HT1080 (cell line): ENCODE measurements around the gene FOXN1. TPM values are rescaled to one million over a fixed set of nuclear protein-coding genes. Genes with fewer than 3 reads are reported as not detected.

Source experiments
- DNase-seq: peaks from one replicate; pipeline ENCODE4 v3.0.0-alpha.2; 2015; ENCODE audit warnings: low read depth
- total RNA-seq: library from RNA; depleted of rRNA; stranded (reverse); fragments of >200 nt; shearing (Covaris generic); gene quantifications from 2 replicates; pipeline ENCODE4 v1.2.3, GENCODE V29; 2014

Gene FOXN1
- total RNA-seq, 1 experiment from 2014 or later, result not detected

DNA sequence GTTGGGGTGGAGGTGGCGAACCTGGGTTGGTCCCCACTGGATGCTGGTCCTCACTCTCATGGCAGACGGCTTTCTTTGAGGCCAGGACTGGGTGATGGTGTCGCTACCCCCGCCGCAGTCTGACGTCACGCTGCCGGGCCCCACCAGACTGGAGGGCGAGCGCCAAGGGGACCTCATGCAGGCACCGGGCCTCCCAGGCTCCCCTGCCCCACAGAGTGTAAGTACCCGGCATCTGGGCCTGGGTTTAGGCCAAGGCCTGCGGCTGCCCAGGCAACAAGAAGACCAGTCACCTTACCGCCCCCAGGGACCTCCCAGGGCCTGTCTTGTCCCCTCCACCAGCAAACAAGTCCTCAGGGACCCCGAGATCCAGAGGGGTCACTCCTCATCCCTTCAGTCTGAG lies 17.7 kb downstream of the FOXN1 start:
- DNase-seq, result no peak

DNA sequence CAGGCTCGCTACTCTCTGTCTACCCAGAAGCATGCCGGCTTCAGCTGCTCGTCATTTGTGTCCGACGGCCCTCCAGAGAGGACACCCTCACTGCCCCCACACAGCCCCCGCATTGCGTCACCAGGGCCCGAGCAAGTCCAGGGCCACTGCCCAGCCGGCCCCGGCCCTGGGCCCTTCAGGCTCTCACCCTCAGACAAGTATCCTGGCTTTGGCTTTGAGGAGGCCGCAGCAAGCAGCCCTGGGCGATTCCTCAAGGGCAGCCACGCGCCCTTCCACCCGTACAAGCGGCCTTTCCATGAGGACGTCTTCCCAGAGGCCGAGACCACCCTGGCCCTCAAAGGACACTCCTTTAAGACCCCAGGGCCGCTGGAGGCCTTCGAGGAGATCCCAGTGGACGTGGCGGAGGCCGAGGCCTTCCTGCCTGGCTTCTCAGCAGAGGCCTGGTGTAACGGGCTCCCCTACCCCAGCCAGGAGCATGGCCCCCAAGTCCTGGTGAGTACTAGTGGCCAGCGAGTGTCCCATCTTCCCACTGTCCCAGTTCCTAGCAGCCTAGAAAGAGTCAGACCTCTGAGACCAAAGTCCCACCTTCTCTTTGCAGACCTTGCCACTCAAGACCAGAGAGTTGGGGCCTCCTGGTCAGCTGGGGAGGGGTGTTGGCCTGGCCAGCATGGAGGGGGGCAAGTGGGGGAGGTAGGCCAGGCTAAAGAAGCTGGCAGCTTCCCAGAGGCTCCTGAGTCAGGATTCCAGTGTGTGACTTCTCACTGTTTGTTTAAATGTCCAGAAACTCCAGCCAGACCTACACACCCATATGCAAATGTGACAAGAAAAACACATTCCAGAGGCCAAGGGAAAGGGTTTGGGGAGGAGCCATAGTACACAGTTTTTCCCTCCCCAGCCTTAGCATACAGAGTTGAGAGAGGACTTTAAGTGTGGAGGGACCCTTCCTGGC lies 18.6 kb downstream of the FOXN1 start:
- DNase-seq, result peak; percentile 25

DNA sequence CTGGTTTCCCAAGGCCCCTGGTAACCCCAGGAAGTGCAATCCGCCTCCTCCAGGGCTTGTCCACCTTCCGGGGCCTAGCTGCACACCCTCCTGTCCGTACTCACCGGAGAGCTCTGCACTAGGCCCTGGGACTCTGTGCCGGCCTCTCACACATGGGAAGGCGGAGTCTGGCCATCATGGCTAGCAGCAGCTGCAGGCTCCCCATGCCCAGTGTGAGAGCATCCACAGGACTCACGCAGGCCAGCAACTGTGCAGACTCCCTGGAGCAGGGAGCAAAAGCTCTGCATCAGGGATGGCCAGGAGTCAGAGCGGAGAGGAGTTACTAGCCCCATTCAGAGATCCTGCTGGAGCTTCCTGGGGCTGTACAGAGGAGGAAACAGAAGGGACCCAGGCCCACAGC lies 20.2 kb downstream of the FOXN1 start:
- no peak for DNase-seq

DNA sequence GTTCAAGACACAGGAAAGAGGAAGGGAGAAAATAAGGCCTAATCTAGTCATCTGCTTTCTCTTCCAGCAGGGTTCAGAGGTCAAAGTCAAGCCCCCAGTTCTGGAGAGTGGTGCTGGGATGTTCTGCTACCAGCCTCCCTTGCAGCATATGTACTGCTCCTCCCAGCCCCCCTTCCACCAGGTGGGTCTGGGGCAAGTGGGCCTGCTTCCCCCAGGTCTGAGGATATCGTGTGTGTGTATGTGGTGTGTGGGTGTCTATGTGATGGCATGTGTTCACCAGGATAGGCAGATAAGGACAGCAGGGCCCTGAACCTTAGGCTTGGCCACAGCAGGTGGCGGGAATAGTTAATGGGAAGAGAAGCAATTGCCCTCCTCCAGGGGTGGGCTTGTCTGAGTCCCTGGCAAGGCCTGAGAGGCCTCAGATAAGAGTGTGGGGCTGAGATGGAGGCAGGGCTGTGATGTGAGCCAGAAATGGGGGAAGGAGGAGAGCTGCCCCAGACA lies 21.1 kb downstream of the FOXN1 start:
- DNase-seq, result no peak

GRCh38 chr17:28527859-28528258 lies 21.7 kb downstream of the FOXN1 start:
- no peak for DNase-seq

- DNase-seq, result no peak
Observed at GRCh38 chr17:28528327-28529012, 22.3 kb downstream of the FOXN1 start.

DNA sequence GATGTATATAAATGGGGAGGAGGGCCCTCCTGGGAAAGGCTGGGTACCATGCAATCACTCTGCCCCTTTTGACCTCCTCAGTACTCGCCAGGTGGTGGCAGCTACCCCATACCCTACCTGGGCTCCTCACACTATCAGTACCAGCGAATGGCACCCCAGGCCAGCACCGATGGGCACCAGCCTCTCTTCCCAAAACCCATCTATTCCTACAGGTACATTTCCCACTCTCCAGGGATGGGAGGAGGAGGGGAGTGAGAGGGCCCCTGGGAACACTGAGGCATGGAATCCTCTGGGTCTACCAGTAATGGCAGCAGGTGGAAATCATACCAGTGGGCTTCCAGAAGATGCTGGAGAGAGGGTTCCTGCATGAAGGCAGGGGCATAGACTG lies 22.9 kb downstream of the FOXN1 start:
- no peak for DNase-seq

DNA sequence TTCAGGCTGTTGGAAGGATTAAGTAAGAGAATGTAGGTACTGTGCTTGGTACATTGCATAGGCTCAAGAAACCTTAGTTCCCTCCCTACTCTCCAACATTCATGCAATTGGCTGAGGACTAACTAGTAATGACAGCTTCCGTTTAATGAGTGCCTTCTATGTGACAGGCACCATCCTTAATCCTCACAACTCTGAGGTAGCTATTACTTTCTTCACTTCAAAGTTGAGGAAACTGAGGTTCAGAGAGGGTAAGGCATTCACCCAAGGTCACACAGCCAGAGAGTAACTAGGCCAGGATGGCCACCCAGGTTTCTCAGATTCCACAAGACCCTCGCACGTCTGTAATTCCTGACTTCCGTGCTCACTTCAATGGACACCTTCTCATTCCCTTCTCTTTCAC lies 24.1 kb downstream of the FOXN1 start:
- no peak for DNase-seq

DNA sequence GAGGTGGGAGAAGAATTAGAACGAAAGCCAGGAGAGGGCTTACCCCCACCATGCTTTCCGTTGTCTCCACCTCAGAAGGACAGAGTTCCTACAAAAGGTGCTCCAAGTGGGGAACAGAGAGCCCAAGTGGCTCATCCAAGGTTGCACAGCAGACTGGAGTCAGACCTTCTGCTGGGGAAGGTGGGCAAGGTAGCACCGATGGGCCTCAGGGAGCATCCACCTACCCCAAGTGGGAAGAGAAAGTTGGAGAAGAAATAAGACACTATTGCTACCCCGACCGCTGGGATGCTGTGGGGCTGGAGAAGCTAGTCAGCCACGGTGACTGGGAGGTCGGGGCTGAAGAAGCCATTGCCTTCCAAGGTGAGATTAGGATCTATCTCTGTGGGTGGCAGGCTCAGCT lies 24.8 kb downstream of the FOXN1 start:
- DNase-seq, result no peak

DNA sequence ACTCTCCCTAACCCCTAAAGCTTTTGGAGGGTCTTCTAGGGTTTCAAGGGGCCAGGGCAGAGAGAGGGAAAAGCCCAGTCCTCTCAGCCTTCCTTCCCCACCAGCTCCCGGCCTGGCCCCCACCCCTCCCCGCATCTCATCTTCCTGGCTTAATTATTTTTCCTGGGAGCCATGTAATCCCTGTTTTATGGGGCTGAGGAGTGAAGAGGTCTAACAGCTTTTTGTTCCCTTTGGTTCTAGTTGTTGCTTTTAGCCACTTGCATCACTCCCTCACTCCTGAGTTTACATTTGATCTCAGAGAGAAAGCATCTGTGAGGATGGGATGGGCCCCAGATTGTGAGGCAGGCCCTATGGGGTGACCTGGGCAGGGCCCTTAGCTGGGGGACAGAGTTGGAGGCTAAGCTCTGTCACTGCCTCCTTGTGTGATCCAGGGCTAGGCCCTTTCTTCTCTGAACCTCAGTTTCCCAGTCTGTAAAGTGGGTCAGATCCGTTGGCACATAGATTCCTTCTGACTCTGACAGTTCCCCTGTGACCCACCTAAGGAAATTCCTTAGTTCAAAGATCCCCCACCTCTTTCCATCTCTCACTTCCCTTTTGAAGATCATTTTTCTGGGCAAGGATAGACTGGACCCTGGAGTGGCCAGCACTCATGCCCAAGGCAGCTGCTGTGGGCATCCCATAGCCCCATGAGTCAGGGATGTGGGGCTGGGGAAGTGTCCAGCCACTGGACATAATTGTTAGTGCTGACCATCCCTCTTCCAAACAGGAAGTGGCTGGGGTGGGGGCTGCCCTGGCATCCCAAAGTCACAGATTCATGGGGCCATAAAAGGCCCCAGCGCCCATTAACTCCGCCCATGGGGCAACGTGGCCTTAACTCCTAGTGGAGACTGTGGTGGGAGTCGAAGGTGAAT lies 26.2 kb downstream of the FOXN1 start:
- DNase-seq, result no peak

DNA sequence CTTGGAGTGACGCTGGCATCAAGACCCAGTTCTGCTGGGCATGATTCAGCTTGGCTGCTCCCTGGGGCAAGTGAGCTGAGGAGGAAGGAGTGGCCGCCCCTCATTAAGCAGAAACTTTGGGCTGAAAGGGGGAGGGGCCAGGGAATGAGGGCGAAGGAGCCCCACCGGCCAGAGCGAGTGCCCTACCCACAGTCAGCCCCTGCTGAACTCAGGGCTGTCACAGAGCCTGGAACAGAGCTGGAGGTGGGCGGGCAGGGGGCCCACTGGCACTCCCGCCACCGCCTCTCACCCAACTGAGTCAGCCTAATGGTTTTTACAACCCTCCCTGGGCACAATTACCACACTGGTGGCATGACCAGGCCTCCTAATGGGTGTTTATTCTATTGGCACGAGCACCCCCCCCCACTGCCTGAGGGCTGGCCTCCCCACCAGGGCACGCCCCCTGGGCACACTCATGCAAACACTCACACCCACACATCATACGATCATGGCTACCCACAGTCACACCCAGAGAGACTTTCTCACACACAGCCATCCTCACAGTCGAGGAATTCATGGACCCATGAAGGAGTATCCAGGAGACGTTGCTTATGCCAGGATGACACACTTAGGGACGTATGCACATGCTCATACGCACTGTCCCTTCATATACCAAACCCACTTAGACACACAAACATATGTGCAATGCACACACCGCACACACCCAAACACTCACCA lies 27.1 kb downstream of the FOXN1 start:
- no peak for DNase-seq

DNA sequence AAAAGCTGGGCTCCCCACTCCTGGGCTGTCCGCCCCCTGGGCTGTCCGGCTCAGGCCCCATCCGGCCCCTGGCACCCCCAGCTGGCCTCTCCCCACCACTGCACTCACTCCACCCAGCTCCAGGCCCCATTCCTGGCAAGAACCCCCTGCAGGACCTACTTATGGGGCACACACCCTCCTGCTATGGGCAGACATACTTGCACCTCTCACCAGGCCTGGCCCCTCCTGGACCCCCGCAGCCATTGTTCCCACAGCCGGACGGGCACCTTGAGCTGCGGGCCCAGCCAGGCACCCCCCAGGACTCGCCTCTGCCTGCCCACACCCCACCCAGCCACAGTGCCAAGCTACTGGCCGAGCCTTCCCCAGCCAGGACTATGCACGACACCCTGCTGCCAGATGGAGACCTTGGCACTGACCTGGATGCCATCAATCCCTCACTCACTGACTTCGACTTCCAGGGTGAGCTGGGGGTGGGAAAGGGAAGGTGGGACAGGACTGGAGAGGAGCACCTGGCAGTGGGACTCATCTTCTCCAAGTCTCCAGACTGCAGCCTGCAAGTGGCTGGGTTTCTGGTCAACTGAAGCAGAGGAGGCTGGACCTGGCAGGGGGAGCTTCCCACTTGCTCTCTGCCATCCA lies 28.7 kb downstream of the FOXN1 start:
- no peak for DNase-seq

DNA sequence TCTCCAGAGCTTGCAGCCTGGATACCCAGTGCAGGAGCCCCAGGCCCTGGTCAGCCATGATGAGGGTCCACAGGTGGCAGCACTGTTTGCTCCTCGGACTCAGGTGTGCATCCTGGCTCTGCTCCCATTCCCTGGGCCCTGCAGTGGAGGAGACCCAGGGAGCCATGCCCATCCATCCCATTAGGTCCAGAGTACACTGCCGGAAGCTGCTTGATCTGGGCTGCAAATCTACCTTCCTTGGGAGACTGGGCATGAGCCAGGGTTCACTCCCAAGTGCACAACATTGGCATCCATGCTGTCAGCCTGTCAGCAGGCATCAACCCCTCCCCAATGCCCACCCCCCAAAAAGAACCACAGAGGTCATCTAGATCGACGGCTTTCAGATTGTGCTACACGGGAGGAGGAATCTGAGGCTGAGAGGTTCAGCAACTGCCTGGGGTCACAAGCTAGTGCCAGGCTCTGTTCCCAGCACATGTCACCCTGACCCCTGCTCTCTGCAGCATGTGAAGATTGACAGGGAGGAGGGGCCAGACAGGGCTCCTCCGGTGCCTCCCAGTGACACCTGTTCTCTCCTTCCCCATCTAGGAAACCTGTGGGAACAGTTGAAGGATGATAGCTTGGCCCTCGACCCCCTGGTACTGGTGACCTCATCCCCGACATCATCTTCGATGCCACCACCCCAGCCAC lies 30.5 kb downstream of the FOXN1 start:
- no peak for DNase-seq

DNA sequence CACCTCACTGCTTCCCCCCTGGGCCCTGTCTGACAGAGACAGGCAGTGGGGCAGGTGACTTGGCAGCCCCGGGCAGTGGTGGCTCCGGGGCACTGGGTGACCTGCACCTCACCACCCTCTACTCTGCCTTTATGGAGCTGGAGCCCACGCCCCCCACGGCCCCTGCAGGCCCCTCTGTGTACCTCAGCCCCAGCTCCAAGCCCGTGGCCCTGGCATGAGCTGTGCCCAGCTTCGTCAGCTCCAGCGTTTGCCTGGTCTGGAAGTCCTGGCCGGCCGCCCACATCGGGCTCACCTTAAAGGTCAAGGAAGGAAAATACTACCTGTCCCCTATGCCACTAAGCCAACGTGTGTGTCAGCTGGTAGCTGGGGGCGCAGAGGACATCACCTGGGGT lies 31.1 kb downstream of the FOXN1 start:
- DNase-seq, result no peak

GRCh38 chr17:28538296-28538895 lies 32.2 kb downstream of the FOXN1 start:
- no peak for DNase-seq

- DNase-seq, result no peak
Observed at GRCh38 chr17:28540231-28540630, 34.1 kb downstream of the FOXN1 start.

DNA sequence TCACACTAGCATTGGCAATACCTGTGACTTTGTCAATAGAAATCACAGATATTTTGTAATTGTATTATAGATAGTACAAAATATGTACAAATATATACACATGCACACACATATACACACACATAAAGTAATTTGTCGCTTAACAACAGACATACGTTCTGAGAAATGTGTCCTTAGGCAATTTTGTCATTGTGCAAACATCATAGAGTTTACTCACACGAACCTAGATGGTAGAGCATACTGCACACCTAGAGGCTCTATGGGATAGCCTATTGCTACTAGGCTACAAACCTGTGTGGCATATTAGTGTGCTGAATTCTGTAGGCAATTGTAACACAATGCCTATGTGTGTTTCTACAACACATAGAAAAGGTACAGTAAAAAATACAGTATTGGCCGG lies 35.3 kb downstream of the FOXN1 start:
- DNase-seq, result no peak

DNA sequence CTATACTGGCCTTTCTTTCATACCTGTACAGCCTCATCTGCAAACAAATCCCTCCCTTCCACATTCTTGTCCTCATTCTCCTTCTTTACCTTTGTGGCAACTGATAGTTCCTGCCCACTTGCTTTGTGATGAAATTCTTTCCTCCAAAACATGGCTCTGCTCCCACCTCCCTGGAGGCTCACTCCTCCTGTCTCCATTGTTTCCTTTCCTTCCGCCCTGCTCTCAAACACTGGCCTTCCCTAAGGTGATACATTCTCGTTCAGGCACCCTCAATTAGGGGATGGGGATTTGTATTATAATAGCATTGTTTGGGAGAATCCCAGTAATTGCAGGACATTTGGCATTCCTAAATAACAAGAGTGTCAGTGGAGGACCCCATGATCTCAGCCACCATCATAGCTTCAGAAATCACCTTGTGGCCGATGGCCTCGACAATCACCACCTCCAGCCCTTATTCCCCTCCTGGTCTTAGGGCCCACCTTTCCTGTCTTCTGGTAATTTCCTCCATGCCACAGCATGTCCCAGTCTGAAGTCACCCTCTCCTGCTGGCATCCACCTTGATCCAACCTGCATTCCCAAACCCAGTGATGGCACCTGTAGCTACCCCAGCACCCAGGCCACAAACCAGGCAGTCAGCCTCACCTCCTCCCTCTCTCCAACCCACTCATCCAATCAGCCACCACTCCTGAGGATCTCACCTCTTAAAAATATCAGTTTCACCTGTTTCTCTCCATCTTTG lies 38.4 kb downstream of the FOXN1 start:
- no peak for DNase-seq

GRCh38 chr17:28545141-28545503 lies 39.0 kb downstream of the FOXN1 start:
- no peak for DNase-seq
